NCI-H2196 (cell line): Measurements from ENCODE around the gene TM4SF5.
A peak's percentile ranks its signal among the peaks of the same experiment; 100 is the strongest.

Experiments
- DNase-seq: peaks from one replicate; lab custom pipeline; 2025; ENCODE audit not compliant: unreplicated experiment; lab: John Stamatoyannopoulos, UW

Gene TM4SF5

GRCh38 chr17:4788807-4789700 is 17.4 kb downstream of the TM4SF5 start, which contains the start of gene GLTPD2:
Gene GLTPD2, plus strand, starts transcription at chr17:4788964. Its CDS starts 48 bp downstream, at chr17:4789012.
- DNase-seq = no peak

- DNase-seq = no peak
These were observed 17.9 kb downstream of the TM4SF5 start for GRCh38 chr17:4789701-4789950.

- DNase-seq = peak; percentile 73
These were observed 18.4 kb downstream of the TM4SF5 start for GRCh38 chr17:4789951-4790704.

- no peak for DNase-seq
These were observed 19.0 kb downstream of the TM4SF5 start for GRCh38 chr17:4790705-4791088.

- no peak for DNase-seq
These were observed 23.5 kb downstream of the TM4SF5 start for GRCh38 chr17:4795168-4795567.

- DNase-seq = peak; percentile 6
These were observed 24.9 kb downstream of the TM4SF5 start for GRCh38 chr17:4796552-4796920.

- peak; percentile 39 for DNase-seq
These were observed 28.9 kb downstream of the TM4SF5 start for GRCh38 chr17:4800462-4801196.

GRCh38 chr17:4802228-4802627 is 30.5 kb downstream of the TM4SF5 start, which contains the start of gene C17orf114:
Gene C17orf114, minus strand, starts transcription at chr17:4802328.
- no peak for DNase-seq

- no peak for DNase-seq
These were observed 34.7 kb downstream of the TM4SF5 start for GRCh38 chr17:4806456-4806776.

- peak; percentile 73 for DNase-seq
These were observed 35.3 kb downstream of the TM4SF5 start, which contains the start of gene PLD2 for GRCh38 chr17:4806777-4807604. Gene PLD2, plus strand, starts transcription at chr17:4807152. Its CDS starts 621 bp downstream, at chr17:4807773.

- DNase-seq = no peak
These were observed 36.1 kb downstream of the TM4SF5 start for GRCh38 chr17:4807605-4808377.

- peak; percentile 3 for DNase-seq
These were observed 36.7 kb downstream of the TM4SF5 start for GRCh38 chr17:4808378-4808767.

- DNase-seq = no peak
These were observed 39.1 kb downstream of the TM4SF5 start for GRCh38 chr17:4810696-4811290.

GRCh38 chr17:4811471-4811870 is 39.8 kb downstream of the TM4SF5 start:
- DNase-seq = no peak

- DNase-seq = no peak
These were observed 41.0 kb downstream of the TM4SF5 start for GRCh38 chr17:4812690-4813089.

- DNase-seq = no peak
These were observed 43.5 kb downstream of the TM4SF5 start for GRCh38 chr17:4815043-4815675.

GRCh38 chr17:4816826-4817225 is 45.1 kb downstream of the TM4SF5 start:
- no peak for DNase-seq

- DNase-seq = no peak
These were observed 46.6 kb downstream of the TM4SF5 start for GRCh38 chr17:4818276-4818675.

GRCh38 chr17:4822835-4823234 is 51.1 kb downstream of the TM4SF5 start:
- DNase-seq = no peak
